ENCODE results near the gene SLC22A23.

GRCh38 chr6:3339811-3340210, 117.0 kb downstream of the SLC22A23 start:
- TF ChIP-seq CTCF (IDR thresholded peaks at IDR 0.05) (no peak), POLR2A (IDR thresholded peaks at IDR 0.05) (no peak)

Data from adrenal gland (tissue), 5 donors.